GM12874 (cell line): ENCODE results near the gene TMC6.
A peak's percentile ranks its signal among the peaks of the same experiment; 100 is the strongest.

Source experiments
- CTCF ChIP-seq: IDR thresholded peaks from 2 replicates; pipeline ENCODE4 v1.5.1; 2011; ENCODE audit warnings: low read depth, mild to moderate bottlenecking, control low read depth, low read length, moderate library complexity; ENCODE audit not compliant: insufficient read depth

TMC6 gene

DNA sequence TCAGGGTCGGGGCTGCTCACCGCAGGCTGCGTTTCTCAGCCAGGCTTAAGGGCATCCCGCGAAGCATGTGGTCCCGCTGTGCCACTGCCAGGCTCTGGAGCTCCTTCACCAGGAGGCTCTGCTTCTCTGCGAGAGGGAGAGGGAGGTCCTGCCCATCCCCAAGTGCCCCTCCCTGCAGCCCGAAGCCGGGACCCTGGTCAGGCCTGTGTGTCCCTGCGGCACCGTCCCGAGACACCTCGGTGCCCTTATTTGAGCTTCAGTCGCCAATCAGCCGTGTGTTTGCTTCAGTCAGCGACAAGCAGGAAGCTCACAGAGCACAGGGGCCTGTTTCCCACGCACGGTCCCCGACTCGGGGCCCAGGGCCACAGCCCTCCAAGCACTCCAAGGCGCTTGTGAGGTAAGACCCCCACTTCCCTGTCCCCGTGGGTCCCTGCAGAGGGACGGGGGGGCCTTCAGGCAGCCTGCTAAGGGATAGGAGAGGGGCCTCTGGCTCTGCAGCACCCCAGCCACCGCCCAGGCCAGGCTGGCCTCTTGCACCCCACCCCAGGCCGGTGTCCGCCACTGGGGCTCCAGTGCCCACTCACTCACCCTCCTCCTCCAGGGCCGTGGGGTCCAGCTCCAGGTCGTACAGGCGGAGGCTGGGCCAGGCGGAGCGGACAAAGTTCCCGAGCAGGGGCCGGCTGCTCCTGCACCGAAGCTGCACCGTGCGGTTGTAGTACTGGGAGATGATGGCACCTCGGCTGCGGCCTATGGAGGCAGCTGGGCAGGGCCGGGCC is 3.2 kb downstream of the TMC6 start:
- TF ChIP-seq CTCF = no peak

DNA sequence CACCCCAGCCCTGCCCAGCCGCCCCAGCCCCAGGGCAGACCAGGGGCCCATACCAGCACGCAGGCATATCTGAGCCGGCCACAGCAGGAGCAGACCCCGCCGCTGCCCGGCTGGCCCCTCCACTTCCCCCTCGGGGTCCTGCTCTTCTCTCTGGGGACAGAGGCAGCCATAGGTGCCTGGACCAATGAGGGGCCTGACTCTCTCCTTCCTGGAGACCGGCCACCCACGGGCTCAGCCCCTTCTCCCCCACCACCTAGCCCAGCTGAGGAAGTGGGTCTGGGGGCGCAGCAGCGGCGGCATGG is 3.8 kb downstream of the TMC6 start:
- no peak for TF ChIP-seq CTCF

DNA sequence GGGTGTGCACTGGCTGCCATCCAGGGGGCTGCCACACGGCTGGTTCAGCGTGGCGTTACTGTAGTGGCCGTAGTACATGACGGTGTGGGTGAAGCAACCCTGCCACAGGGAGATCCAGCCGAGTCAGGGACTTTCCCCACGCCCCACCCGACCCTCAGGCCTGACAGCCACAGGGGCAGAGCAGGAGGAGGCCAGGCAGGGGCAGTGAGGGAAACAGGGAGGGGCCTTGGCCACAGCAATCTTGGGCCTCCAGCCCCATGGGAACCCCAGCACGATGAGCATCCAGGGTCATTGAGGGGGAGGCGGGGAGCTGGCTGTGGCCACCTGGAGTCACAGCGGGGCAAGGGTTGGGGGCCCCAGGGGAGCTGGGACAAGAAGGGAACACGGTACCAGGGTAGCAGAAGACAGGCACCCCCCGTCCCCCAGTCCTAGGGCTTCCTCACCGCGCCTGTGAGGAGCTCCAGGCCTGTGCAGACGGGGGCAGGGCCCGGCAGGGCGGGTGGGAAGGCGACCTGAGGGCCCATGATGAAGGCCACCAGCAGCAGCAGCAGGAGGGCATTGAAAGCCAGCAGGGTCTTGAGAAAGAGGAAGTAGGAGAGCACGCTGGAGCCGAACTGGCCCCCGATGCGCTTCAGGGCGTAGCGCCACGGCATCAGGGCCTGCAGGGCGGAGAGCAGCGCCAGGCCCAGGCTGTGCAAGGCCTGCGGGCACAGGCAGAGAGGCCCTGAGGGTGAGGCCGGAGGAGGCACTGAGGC is 4.3 kb downstream of the TMC6 start:
- 0 out of 2 replicates have a peak, but pooled peaks have one; percentile 3 for TF ChIP-seq CTCF

- no peak for TF ChIP-seq CTCF
Measured at GRCh38 chr17:78123258-78123929, 5.2 kb downstream of the TMC6 start.

DNA sequence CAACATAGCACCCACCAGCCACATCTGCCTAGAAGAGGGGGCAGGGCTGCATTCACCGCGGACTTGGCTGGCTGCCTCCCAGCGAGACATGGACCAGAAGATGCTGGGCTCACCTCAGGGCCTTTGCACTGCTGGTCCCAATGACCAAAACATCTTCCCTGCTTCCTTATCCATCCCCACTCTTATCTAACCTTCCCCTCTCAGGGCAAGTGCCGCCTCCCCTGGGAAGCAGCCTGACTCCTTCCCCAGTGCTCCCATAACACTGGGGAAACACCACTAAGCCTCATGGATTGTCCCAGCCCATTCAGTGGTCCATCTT is 5.7 kb downstream of the TMC6 start:
- no peak for TF ChIP-seq CTCF

DNA sequence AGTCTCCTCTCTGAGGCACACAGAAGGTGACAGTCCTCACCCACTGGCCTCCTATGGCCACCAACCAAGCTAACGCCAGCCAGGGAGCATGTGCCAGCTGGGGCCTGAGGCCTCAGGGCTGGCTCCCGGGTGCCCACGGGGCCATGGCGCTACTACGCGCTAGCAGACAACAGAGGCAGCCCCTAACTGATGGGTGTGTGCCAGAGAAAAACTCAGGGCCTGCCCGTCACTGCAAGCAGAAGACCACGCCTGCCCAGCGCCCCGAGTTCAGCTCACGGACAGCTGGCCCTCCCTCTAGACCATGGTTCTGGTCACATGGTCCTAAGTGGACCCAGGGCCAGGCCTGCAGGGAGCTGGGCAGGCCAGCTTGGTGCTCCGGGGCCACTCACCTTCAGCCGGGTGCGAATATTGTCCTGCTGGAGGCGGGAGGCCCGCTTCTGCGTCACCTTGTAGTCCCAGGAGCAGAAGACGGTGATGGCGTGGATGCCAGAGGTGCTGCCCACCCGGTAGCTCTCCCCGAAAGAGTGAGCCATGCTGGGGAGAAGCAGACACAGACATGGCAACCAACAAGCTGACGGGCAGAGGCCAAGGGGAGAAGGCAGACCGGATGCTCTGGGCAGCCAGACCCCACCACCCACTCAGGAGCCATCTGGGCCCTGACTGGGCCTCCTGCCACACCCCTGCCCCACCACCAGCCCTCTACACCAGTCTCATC is 6.2 kb downstream of the TMC6 start:
- no peak for TF ChIP-seq CTCF

DNA sequence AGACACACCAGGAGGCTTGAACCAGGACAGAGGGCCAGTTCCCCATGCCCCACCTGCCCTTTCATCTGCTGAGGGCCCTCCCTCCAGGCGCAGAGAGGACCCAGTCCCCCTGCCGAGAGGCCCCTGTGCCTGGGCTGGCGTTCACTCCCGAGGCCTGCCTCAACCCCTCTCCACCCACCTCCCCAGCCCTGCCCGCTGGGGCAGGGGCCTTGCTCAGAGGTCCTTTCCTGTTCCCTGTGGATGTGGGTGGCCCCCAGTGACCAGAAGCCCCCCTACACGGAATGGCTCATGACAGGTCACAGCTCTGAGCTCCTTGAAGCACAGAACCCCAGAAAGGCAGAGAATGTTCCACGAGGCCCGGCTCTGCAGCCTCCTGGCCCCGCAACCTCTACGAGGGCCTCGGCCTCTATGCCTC is 6.7 kb downstream of the TMC6 start:
- no peak for TF ChIP-seq CTCF
